ENCODE results near the gene BLVRB. TPM values are rescaled to one million over a fixed set of nuclear protein-coding genes. Genes with fewer than 3 reads are reported as not detected.

BLVRB gene
- total and polyA plus RNA-seq, 9 of the 15 experiments (the other 6 are each of a cell fraction or from before 2014, with no cell fraction given), result 81.1 to 749 (median 331) TPM

GRCh38 chr19:40464059-40465024, 1.2 kb downstream of the BLVRB start (continued):
- TF ChIP-seq MAFF (IDR thresholded peaks at IDR 0.05; ENCODE audit: low read length) (peak; percentile 90), ZNF780A (CRISPR knock-in tag; IDR thresholded peaks at IDR 0.05) (no peak), RBM14 (IDR thresholded peaks at IDR 0.05; ENCODE audit: borderline replicate concordance, insufficient read depth, low read depth, low read length) (no peak), NBN (IDR thresholded peaks at IDR 0.05; ENCODE audit: low read depth) (peak; percentile 57), PHF21A (IDR thresholded peaks at IDR 0.05; ENCODE audit: borderline replicate concordance, low read depth) (peak; percentile 66; the same call in 1 of the 2 replicates), USF2 (CRISPR knock-in tag; IDR thresholded peaks at IDR 0.05) (peak; percentile 73), MCM7 (IDR thresholded peaks at IDR 0.05) (no peak), TCF3 (CRISPR knock-in tag; IDR thresholded peaks at IDR 0.05) (peak; percentile 98), ZNF280A (IDR thresholded peaks at IDR 0.05; ENCODE audit: low read depth, partially characterized antibody) (no peak), MLX (CRISPR knock-in tag; conservative IDR thresholded peaks at IDR 0.05) (no peak), HNRNPUL1 (IDR thresholded peaks at IDR 0.05; ENCODE audit: low read length) (no peak; the same call in 1 of the 2 replicates), ZBED1 (IDR thresholded peaks at IDR 0.05) (no peak; the same call in 1 of the 2 replicates), SMARCB1 (IDR thresholded peaks at IDR 0.05; ENCODE audit: insufficient read length, low read depth) (no peak), ZNF316 (IDR thresholded peaks at IDR 0.05) (peak; percentile 97), NR2F6 (CRISPR knock-in tag; IDR thresholded peaks at IDR 0.05) (no peak), ZMIZ1 (IDR thresholded peaks at IDR 0.05; ENCODE audit: low read depth in 2 of 2, low read length in 2 of 2) (peak in 1 of 2 experiments; percentile 87; a peak in 2 of 4 replicates), ZBTB8A (IDR thresholded peaks at IDR 0.05; ENCODE audit: partially characterized antibody) (no peak), EGR1 (conservative IDR thresholded peaks at IDR 0.05) (peak; percentile 30; the same call in 1 of the 2 replicates)

Data from K562 (cell line).